CD14-positive monocyte (primary cell): ENCODE measurements around the gene CDH12. TPM values are rescaled to one million over a fixed set of nuclear protein-coding genes. Genes with fewer than 3 reads are reported as not detected.

Source experiments
- DNase-seq, 3 donors: peaks; one replicate each; pipeline ENCODE4 v3.0.0-alpha.2; 2011 to 2022
- H2AFZ ChIP-seq: 2 replicates; pipeline ENCODE4 v1.6.0; 2012; ENCODE audit warnings: mild to moderate bottlenecking, low read depth, low read length, inconsistent platforms; ENCODE audit not compliant: insufficient read depth, poor library complexity, severe bottlenecking
- H3K27ac ChIP-seq, 2 donors: 1 replicate in 1 of 2; 2 replicates in 1 of 2; pipeline ENCODE4 v1.5.1; 2012 to 2013; ENCODE audit warnings: low read length in 2 of 2, control low read depth in 1 of 2, inconsistent platforms in 1 of 2, low read depth in 1 of 2, mild to moderate bottlenecking in 1 of 2
- H3K27me3 ChIP-seq, 2 donors: one replicate each; pipeline versions ENCODE4 v1.6.0 to v1.6.1; 2011 to 2013; ENCODE audit warnings: low read length in 2 of 2; ENCODE audit not compliant: control insufficient read depth in 2 of 2, insufficient read depth in 2 of 2
- H3K36me3 ChIP-seq, 2 donors: replicated peaks in 1 of 2; 1 replicate in 1 of 2; 2 replicates in 1 of 2; pipeline versions ENCODE4 v1.5.1 to v1.6.1; 2012 to 2013; ENCODE audit warnings: low read length in 2 of 2, control low read depth in 1 of 2, inconsistent platforms in 1 of 2, mild to moderate bottlenecking in 1 of 2; ENCODE audit not compliant: insufficient read depth in 2 of 2, control insufficient read depth in 1 of 2
- H3K4me1 ChIP-seq, 2 donors: 1 replicate in 1 of 2; 2 replicates in 1 of 2; pipeline versions ENCODE4 v1.5.1 to v1.6.1; 2012 to 2013; ENCODE audit warnings: low read length in 2 of 2, control low read depth in 1 of 2, inconsistent platforms in 1 of 2, mild to moderate bottlenecking in 1 of 2, moderate library complexity in 1 of 2; ENCODE audit not compliant: insufficient read depth in 2 of 2, control insufficient read depth in 1 of 2
- H3K4me2 ChIP-seq: replicated peaks from 2 replicates; pipeline ENCODE3; 2012; ENCODE audit warnings: low read length, moderate library complexity, mild to moderate bottlenecking; ENCODE audit not compliant: poor library complexity, severe bottlenecking; ENCODE audit errors: extremely low read depth
- H3K4me3 ChIP-seq, 3 experiments: fragments of 200-600 bp in 1 of 3; sonication (generic) in 1 of 3; replicated peaks in 1 of 3; 1 replicate in 2 of 3; 2 replicates in 1 of 3; pipeline ENCODE4 v1.5.1; 2011 to 2013; ENCODE audit warnings: low read length in 3 of 3, mild to moderate bottlenecking in 3 of 3, control low read depth in 2 of 3, low read depth in 2 of 3, inconsistent platforms in 1 of 3, moderate library complexity in 1 of 3
- H3K79me2 ChIP-seq: 2 replicates; pipeline ENCODE4 v1.6.0; 2012; ENCODE audit warnings: mild to moderate bottlenecking, control low read depth, inconsistent platforms, low read length, moderate library complexity; ENCODE audit not compliant: insufficient read depth
- H3K9ac ChIP-seq: 2 replicates; pipeline ENCODE4 v1.6.0; 2017; ENCODE audit warnings: low read length, mild to moderate bottlenecking; ENCODE audit not compliant: insufficient read depth, poor library complexity, severe bottlenecking
- H3K9me3 ChIP-seq, 2 donors: replicated peaks in 1 of 2; 1 replicate in 1 of 2; 2 replicates in 1 of 2; pipeline versions ENCODE4 v1.5.1 to v1.6.1; 2012 to 2013; ENCODE audit warnings: low read length in 2 of 2, control low read depth in 1 of 2; ENCODE audit not compliant: control insufficient read depth in 1 of 2, insufficient read depth in 1 of 2
- H4K20me1 ChIP-seq: 2 replicates; pipeline ENCODE4 v1.6.0; 2012; ENCODE audit warnings: mild to moderate bottlenecking, low read length, control low read depth, moderate library complexity; ENCODE audit not compliant: insufficient read depth
- H3K27ac Mint-ChIP-seq, 7 donors: one replicate each; pipeline ENCODE4 v1.8.0; 2020; ENCODE audit warnings: mild to moderate bottlenecking in 7 of 7, mixed read lengths in 7 of 7, moderate library complexity in 6 of 7, inconsistent platforms in 2 of 7
- H3K27me3 Mint-ChIP-seq, 3 donors: one replicate each; pipeline ENCODE4 v1.8.0; 2021 to 2022; ENCODE audit warnings: low read depth in 3 of 3, mild to moderate bottlenecking in 3 of 3, mixed read lengths in 3 of 3, moderate library complexity in 3 of 3, inconsistent platforms in 1 of 3
- H3K36me3 Mint-ChIP-seq, 2 donors: one replicate each; pipeline ENCODE4 v1.8.0; 2020; ENCODE audit warnings: mixed read lengths in 2 of 2, inconsistent platforms in 1 of 2, mild to moderate bottlenecking in 1 of 2
- H3K4me1 Mint-ChIP-seq: one replicate; pipeline ENCODE4 v1.8.0; 2020; ENCODE audit warnings: mild to moderate bottlenecking, mixed read lengths
- H3K4me3 Mint-ChIP-seq, 2 donors: one replicate each; pipeline ENCODE4 v1.8.0; 2020; ENCODE audit warnings: mild to moderate bottlenecking in 2 of 2, mixed read lengths in 2 of 2, moderate library complexity in 1 of 2
- H3K9me3 Mint-ChIP-seq, 7 donors: one replicate each; pipeline ENCODE4 v1.8.0; 2020 to 2022; ENCODE audit warnings: mixed read lengths in 7 of 7, mild to moderate bottlenecking in 6 of 7, moderate library complexity in 6 of 7, inconsistent platforms in 2 of 7
- WGBS: methylation state at CpG from one replicate; pipeline ENCODE4 v1.1.5; 2013; ENCODE audit warnings: missing lambda C conversion rate; ENCODE audit not compliant: insufficient coverage; 5-methylcytosine and 5-hydroxymethylcytosine counted together
- intact Hi-C, 2 donors: fragments of 100-400 bp; cut with micrococcal nuclease; formaldehyde crosslinking; loops; one replicate each; pipeline versions ENCODE4 v1.15.0 to v1.15.1; 2023
- polyA plus RNA-seq, 3 donors: library from polyadenylated mRNA; depleted of rRNA in 1 of 3; unstranded in 2 of 3; stranded (reverse) in 1 of 3; fragments of 300-500 nt in 2 of 3; fragments of >200 nt in 1 of 3; fragmentation: Illumina TruSeq in 2 of 3; gene quantifications; 1 replicate in 2 of 3; 2 replicates in 1 of 3; pipeline ENCODE4 v1.2.3, GENCODE V29; 2012 to 2021
- TF ChIP-seq, protein P1 (sequence below): fragments of 200-600 bp; IDR thresholded peaks from one replicate; pipeline ENCODE4 v1.8.0; 2022; ENCODE audit warnings: antibody characterized with exemption, mild to moderate bottlenecking

The CDH12 gene
- polyA plus RNA-seq, 3 donors: not detected

DNA sequence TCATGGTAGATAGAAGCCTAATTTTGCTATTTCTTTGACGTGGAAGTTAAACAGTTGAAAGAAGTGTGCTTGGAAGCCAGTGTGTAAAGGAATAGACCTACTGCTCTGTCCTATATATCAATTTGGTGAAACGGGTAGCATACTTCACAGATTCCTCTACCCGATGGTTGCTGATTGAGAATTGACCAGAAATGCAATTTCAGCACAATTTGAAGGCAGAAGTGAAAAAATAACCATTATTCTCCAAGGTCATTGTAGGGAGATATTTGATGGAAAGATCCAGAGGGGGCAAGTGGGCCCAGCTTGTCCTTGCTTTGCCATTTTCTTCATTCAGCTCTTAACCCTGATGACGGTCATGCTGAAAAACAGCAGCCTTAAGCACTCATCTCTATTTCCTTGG, 15.3 kb downstream of the CDH12 start:
- Mint-ChIP-seq H3K9me3 (peaks cover 0 to 7% (median 0%) of the 10 kb centered on the region in 7 donors), H3K4me1 (no peaks in the 10 kb centered on the region), H3K27ac (no peak overlapping the region), H3K36me3 (no peaks in the 10 kb centered on the region), H3K4me3 (no peak overlapping the region), H3K27me3 (no peaks in the 10 kb centered on the region)
- H3K79me2 ChIP-seq: no peaks in the 10 kb centered on the region
- no peaks in the 10 kb centered on the region for H4K20me1 ChIP-seq
- H3K27me3 ChIP-seq: no peaks in the 10 kb centered on the region
- no peak overlapping the region for H3K27ac ChIP-seq
- H3K4me3 ChIP-seq: no peak overlapping the region
- intact Hi-C loops: no loop called here
- no peaks in the 10 kb centered on the region for H3K9me3 ChIP-seq
- H3K36me3 ChIP-seq: no peaks in the 10 kb centered on the region
- H3K4me1 ChIP-seq: no peaks in the 10 kb centered on the region
- no peak overlapping the region for H3K4me2 ChIP-seq
- no peak overlapping the region for H2AFZ ChIP-seq
- no CpG with 5 or more reads among the region's 4 CpGs for WGBS
- TF ChIP-seq, protein P1, sequence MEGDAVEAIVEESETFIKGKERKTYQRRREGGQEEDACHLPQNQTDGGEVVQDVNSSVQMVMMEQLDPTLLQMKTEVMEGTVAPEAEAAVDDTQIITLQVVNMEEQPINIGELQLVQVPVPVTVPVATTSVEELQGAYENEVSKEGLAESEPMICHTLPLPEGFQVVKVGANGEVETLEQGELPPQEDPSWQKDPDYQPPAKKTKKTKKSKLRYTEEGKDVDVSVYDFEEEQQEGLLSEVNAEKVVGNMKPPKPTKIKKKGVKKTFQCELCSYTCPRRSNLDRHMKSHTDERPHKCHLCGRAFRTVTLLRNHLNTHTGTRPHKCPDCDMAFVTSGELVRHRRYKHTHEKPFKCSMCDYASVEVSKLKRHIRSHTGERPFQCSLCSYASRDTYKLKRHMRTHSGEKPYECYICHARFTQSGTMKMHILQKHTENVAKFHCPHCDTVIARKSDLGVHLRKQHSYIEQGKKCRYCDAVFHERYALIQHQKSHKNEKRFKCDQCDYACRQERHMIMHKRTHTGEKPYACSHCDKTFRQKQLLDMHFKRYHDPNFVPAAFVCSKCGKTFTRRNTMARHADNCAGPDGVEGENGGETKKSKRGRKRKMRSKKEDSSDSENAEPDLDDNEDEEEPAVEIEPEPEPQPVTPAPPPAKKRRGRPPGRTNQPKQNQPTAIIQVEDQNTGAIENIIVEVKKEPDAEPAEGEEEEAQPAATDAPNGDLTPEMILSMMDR: no peak
- DNase-seq: no peak
- no peak overlapping the region for H3K9ac ChIP-seq

DNA sequence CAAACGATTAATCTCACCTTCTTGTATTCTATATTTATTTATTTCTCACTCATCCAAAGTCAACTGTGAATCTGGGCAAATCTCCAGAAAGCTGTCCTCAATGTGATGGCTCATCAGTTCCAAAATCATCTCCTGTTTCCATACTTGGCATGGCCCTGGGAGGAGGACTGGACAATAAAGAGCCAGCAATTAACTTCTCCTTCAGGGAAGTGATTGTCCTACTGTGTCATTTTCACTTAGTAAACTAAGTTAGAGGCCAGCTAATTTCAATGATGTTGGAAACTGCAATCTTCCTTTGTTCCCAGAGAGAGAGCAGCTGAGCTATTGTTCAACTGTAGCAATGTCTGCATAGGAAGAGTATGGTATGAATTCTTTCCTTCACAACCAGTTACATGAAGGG, 17.5 kb downstream of the CDH12 start:
- H3K4me3 Mint-ChIP-seq: no peak overlapping the region
- no peaks in the 10 kb centered on the region for H3K27me3 Mint-ChIP-seq
- intact Hi-C loops: no loop called here
- Histone ChIP-seq H3K9me3 (no peaks in the 10 kb centered on the region), H3K4me2 (no peak overlapping the region), H3K36me3 (no peaks in the 10 kb centered on the region), H3K27ac (no peak overlapping the region), H2AFZ (no peak overlapping the region), H3K4me3 (no peak overlapping the region), H3K9ac (no peak overlapping the region), H3K79me2 (no peaks in the 10 kb centered on the region), H3K4me1 (no peaks in the 10 kb centered on the region), H3K27me3 (no peaks in the 10 kb centered on the region), H4K20me1 (no peaks in the 10 kb centered on the region)
- no CpG with 5 or more reads among the region's 1 CpG for WGBS
- no peaks in the 10 kb centered on the region for H3K36me3 Mint-ChIP-seq
- H3K27ac Mint-ChIP-seq: no peak overlapping the region
- H3K9me3 Mint-ChIP-seq: peaks cover 0 to 6% (median 0%) of the 10 kb centered on the region in 7 donors
- no peak for DNase-seq
- TF ChIP-seq, protein P1: no peak
- H3K4me1 Mint-ChIP-seq: no peaks in the 10 kb centered on the region
